Measurements from ENCODE around the gene TLE5. TPM values are rescaled to one million over a fixed set of nuclear protein-coding genes. Genes with fewer than 3 reads are reported as not detected.

The TLE5 gene
- total and polyA plus RNA-seq, 2 of the 4 experiments (the other 2 are of a cell fraction): 119 to 407 TPM

DNA sequence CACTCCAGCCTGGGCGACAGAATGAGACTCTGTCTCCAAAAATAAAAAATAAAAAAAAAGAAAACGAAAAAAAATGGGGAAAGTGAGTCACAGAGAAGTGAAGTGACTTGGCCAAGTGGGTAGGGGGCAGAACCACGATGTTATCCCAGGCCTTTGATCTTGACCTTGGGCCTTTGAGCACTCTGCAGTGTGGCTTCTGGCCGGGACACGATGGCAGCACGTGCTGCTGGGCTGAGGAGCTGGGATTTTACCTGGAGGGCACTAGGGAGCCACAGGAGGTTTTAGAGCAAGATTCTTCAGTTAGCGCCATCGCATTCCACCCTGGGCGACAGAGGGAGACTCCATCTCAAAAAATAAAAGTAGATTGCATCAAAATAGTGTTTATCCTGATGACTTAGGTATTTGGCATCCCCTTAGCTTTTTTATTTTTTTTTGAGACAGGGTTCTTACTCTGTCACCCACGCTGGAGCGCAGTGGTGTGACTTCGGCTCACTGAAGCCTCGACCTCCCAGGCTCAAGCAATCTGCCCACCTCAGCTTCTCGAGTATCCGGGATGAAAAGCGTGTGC, 4.3 kb upstream of the TLE5 start:
- Histone ChIP-seq H3K27me3 (ENCODE audit: control insufficient read depth, insufficient read depth, low read length) (no peaks in the 10 kb centered on the region), H3K4ac (ENCODE audit: low read depth, low read length) (no peak overlapping the region), H2BK120ac (ENCODE audit: low read depth, low read length) (no peak overlapping the region), H3K4me3 (ENCODE audit: insufficient read depth, low read depth, low read length) (no peak overlapping the region), H3K23ac (ENCODE audit: low read depth, low read length) (no peak overlapping the region), H4K5ac (ENCODE audit: low read depth, low read length) (no peak overlapping the region), H3K18ac (ENCODE audit: low read depth, low read length) (no peak overlapping the region), H3K4me2 (ENCODE audit: low read depth, low read length) (no peak overlapping the region), H3K79me1 (ENCODE audit: low read depth in 1 of 2, low read length in 2 of 2) (peaks cover 0 to 7% of the 10 kb centered on the region in 2 experiments; a peak in 1 of 4 replicates), H3K9me1 (ENCODE audit: insufficient read depth, low read length) (no peaks in the 10 kb centered on the region; the same call in 1 of the 2 replicates), H2BK20ac (ENCODE audit: low read depth, low read length) (no peak overlapping the region), H4K8ac (ENCODE audit: low read depth in 2 of 2, low read length in 2 of 2) (no peak overlapping the region), H2AFZ (replicated peaks; ENCODE audit: low read length, poor library complexity) (no peak overlapping the region), H3K56ac (ENCODE audit: extremely low read depth, insufficient read depth, low read length) (no peak overlapping the region), H3K4me1 (ENCODE audit: control insufficient read depth, insufficient read depth, low read length) (peaks cover 4% of the 10 kb centered on the region), H3K36me3 (ENCODE audit: control insufficient read depth, insufficient read depth, low read length) (no peaks in the 10 kb centered on the region), H3K9ac (ENCODE audit: low read depth, low read length) (no peak overlapping the region), H3K14ac (replicated peaks; ENCODE audit: low read depth, low read length) (no peak overlapping the region), H2AK5ac (ENCODE audit: low read depth, low read length) (no peak overlapping the region), H4K20me1 (ENCODE audit: insufficient read depth, low read length) (no peaks in the 10 kb centered on the region), H3K9me3 (ENCODE audit: control insufficient read depth, insufficient read depth, low read length) (no peaks in the 10 kb centered on the region), H3K27ac (ENCODE audit: insufficient read depth, low read length) (no peak overlapping the region), H2BK5ac (ENCODE audit: low read depth, low read length, poor library complexity, severe bottlenecking) (no peak overlapping the region), H4K91ac (ENCODE audit: insufficient read depth, low read depth, low read length) (no peak overlapping the region), H2AK9ac (replicated peaks; ENCODE audit: low read depth, low read length, poor library complexity) (no peak overlapping the region), H2BK15ac (ENCODE audit: low read depth, low read length) (no peak overlapping the region)
- DNase-seq: no peak
- ChIA-PET POLR2A (ENCODE audit: unreplicated experiment) (no interaction called here), CTCF (no interaction called here)
- in situ Hi-C loops (cut with MboI; ENCODE audit: low sequenced_read_pairs) (no loop called here), dilution Hi-C loops (cut with HindIII; ENCODE audit: low sequenced_read_pairs, unreplicated experiment) (no loop called here), intact Hi-C loops (cut with micrococcal nuclease) (no loop called here)
- TF ChIP-seq NFE2L2 (IDR thresholded peaks at IDR 0.05; ENCODE audit: low read depth, low read length) (no peak), MXI1 (IDR thresholded peaks at IDR 0.05; ENCODE audit: borderline replicate concordance, low read depth, low read length) (no peak), RCOR1 (IDR thresholded peaks at IDR 0.05; ENCODE audit: insufficient replicate concordance, low read length) (no peak), MAZ (IDR thresholded peaks at IDR 0.05; ENCODE audit: borderline replicate concordance, low read depth, low read length) (no peak), SMC3 (IDR thresholded peaks at IDR 0.05; ENCODE audit: low read depth, low read length) (no peak), RFX5 (IDR thresholded peaks at IDR 0.05; ENCODE audit: low read depth, low read length) (no peak), CHD1 (IDR thresholded peaks at IDR 0.05; ENCODE audit: low read depth, low read length) (no peak), RAD21 (IDR thresholded peaks at IDR 0.05; ENCODE audit: low read length) (no peak), POLR2A (IDR thresholded peaks at IDR 0.05; ENCODE audit: low read depth, low read length) (no peak), CEBPB (IDR thresholded peaks at IDR 0.05; ENCODE audit: low read depth, low read length) (no peak), MAFK (IDR thresholded peaks at IDR 0.05; ENCODE audit: low read depth, low read length) (no peak), BHLHE40 (IDR thresholded peaks at IDR 0.05; ENCODE audit: low read depth, low read length) (no peak), FOS (IDR thresholded peaks at IDR 0.05; ENCODE audit: low read depth, low read length) (no peak)
- TF ChIP-seq, protein P1, sequence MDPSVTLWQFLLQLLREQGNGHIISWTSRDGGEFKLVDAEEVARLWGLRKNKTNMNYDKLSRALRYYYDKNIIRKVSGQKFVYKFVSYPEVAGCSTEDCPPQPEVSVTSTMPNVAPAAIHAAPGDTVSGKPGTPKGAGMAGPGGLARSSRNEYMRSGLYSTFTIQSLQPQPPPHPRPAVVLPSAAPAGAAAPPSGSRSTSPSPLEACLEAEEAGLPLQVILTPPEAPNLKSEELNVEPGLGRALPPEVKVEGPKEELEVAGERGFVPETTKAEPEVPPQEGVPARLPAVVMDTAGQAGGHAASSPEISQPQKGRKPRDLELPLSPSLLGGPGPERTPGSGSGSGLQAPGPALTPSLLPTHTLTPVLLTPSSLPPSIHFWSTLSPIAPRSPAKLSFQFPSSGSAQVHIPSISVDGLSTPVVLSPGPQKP (IDR thresholded peaks at IDR 0.05; ENCODE audit: borderline replicate concordance, low read depth, low read length): no peak
- TF ChIP-seq, protein P2, sequence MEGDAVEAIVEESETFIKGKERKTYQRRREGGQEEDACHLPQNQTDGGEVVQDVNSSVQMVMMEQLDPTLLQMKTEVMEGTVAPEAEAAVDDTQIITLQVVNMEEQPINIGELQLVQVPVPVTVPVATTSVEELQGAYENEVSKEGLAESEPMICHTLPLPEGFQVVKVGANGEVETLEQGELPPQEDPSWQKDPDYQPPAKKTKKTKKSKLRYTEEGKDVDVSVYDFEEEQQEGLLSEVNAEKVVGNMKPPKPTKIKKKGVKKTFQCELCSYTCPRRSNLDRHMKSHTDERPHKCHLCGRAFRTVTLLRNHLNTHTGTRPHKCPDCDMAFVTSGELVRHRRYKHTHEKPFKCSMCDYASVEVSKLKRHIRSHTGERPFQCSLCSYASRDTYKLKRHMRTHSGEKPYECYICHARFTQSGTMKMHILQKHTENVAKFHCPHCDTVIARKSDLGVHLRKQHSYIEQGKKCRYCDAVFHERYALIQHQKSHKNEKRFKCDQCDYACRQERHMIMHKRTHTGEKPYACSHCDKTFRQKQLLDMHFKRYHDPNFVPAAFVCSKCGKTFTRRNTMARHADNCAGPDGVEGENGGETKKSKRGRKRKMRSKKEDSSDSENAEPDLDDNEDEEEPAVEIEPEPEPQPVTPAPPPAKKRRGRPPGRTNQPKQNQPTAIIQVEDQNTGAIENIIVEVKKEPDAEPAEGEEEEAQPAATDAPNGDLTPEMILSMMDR (conservative IDR thresholded peaks at IDR 0.05; ENCODE audit: low read depth, low read length): no peak
- TF ChIP-seq, protein P3, sequence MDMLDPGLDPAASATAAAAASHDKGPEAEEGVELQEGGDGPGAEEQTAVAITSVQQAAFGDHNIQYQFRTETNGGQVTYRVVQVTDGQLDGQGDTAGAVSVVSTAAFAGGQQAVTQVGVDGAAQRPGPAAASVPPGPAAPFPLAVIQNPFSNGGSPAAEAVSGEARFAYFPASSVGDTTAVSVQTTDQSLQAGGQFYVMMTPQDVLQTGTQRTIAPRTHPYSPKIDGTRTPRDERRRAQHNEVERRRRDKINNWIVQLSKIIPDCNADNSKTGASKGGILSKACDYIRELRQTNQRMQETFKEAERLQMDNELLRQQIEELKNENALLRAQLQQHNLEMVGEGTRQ (IDR thresholded peaks at IDR 0.05; ENCODE audit: low read depth, low read length): no peak
- BruUV-seq (replicated peaks): no TSS peak
- WGBS, 2 experiments (ENCODE audit: extremely low coverage in 2 of 2, insufficient read length in 1 of 2): 78% methylated on average over 6 of the region's 16 CpGs; no CpG with 5 or more reads in 1 of the 2 experiments
- ATAC-seq (ENCODE audit: low read depth): no peak

Measured in IMR-90 (cell line).